Brain microvascular endothelial cell (primary cell): ENCODE measurements around the gene LY6G6F.

Experiments used
- DNase-seq: peaks from one replicate; pipeline ENCODE4 v3.0.0-alpha.2; 2020
- H3K27ac ChIP-seq: fragments of 250-450 bp; sonication (Bioruptor Pico); 2 replicates; pipeline ENCODE4 v1.5.1; 2020; ENCODE audit warnings: mild to moderate bottlenecking, moderate library complexity
- H3K27me3 ChIP-seq: fragments of 250-450 bp; sonication (Bioruptor Pico); replicated peaks from 2 replicates; pipeline ENCODE4 v1.5.1; 2020; ENCODE audit warnings: mild to moderate bottlenecking
- H3K36me3 ChIP-seq: fragments of 250-450 bp; sonication (Bioruptor Pico); replicated peaks from 2 replicates; pipeline ENCODE4 v1.5.1; 2020; ENCODE audit warnings: mild to moderate bottlenecking
- H3K4me3 ChIP-seq: 2 replicates; pipeline ENCODE4 v1.5.1; 2011; ENCODE audit warnings: low read depth, mild to moderate bottlenecking, control low read depth, low read length, moderate library complexity
- in situ Hi-C: cut with HindIII; loops from 2 replicates; pipeline ENCODE4 v1.10.0; 2017; ENCODE audit warnings: low sequenced_read_pairs, low pct_ligation_motif_present
- TF ChIP-seq, protein P1 (sequence below): IDR thresholded peaks from 2 replicates; pipeline ENCODE4 v1.5.1; 2011; ENCODE audit warnings: low read depth, mild to moderate bottlenecking, moderate library complexity, low read length, control low read depth, inconsistent platforms; ENCODE audit errors: missing control alignments

Gene LY6G6F

GRCh38 chr6:31732029-31732428, 25.4 kb downstream of the LY6G6F start:
- DNase-seq, result no peak
- in situ Hi-C loops, result no loop called here
- TF ChIP-seq, protein P1, sequence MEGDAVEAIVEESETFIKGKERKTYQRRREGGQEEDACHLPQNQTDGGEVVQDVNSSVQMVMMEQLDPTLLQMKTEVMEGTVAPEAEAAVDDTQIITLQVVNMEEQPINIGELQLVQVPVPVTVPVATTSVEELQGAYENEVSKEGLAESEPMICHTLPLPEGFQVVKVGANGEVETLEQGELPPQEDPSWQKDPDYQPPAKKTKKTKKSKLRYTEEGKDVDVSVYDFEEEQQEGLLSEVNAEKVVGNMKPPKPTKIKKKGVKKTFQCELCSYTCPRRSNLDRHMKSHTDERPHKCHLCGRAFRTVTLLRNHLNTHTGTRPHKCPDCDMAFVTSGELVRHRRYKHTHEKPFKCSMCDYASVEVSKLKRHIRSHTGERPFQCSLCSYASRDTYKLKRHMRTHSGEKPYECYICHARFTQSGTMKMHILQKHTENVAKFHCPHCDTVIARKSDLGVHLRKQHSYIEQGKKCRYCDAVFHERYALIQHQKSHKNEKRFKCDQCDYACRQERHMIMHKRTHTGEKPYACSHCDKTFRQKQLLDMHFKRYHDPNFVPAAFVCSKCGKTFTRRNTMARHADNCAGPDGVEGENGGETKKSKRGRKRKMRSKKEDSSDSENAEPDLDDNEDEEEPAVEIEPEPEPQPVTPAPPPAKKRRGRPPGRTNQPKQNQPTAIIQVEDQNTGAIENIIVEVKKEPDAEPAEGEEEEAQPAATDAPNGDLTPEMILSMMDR, result no peak
- H3K4me3 ChIP-seq, result no peak overlapping the region
- H3K27ac ChIP-seq, result no peak overlapping the region
- peaks cover 48% of the 10 kb centered on the region for H3K36me3 ChIP-seq
- H3K27me3 ChIP-seq, result no peaks in the 10 kb centered on the region

- DNase-seq, result no peak
- peaks cover 39% of the 10 kb centered on the region for H3K36me3 ChIP-seq
- peak overlapping the region; percentile 96 for H3K4me3 ChIP-seq
- in situ Hi-C loops, result no loop called here
- H3K27ac ChIP-seq, result no peak overlapping the region
- TF ChIP-seq, protein P1, result no peak
- no peaks in the 10 kb centered on the region for H3K27me3 ChIP-seq
Measured at GRCh38 chr6:31733734-31734133, 27.1 kb downstream of the LY6G6F start.

- Histone ChIP-seq H3K4me3 (peak overlapping the region; percentile 96), H3K27ac (peak overlapping the region; percentile 81), H3K27me3 (no peaks in the 10 kb centered on the region), H3K36me3 (peaks cover 39% of the 10 kb centered on the region)
- in situ Hi-C loops, result no loop called here
- TF ChIP-seq, protein P1, result no peak
- no peak for DNase-seq
Measured at GRCh38 chr6:31734247-31734820, 27.7 kb downstream of the LY6G6F start.

GRCh38 chr6:31734821-31735406, 28.2 kb downstream of the LY6G6F start:
- H3K27me3 ChIP-seq, result no peaks in the 10 kb centered on the region
- peak overlapping the region; percentile 96 for H3K4me3 ChIP-seq
- H3K36me3 ChIP-seq, result peaks cover 39% of the 10 kb centered on the region
- peak overlapping the region; percentile 81 for H3K27ac ChIP-seq
- TF ChIP-seq, protein P1, result no peak
- peak; percentile 50 for DNase-seq
- in situ Hi-C loops, result no loop called here

- in situ Hi-C loops, result no loop called here
- TF ChIP-seq, protein P1, result no peak
Measured at GRCh38 chr6:31736021-31736767, 29.5 kb downstream of the LY6G6F start, which contains the start of gene CLIC1. TSS of gene CLIC1 (minus strand) at chr6:31736530. CDS start at chr6:31736300, 230 bp downstream.

More at GRCh38 chr6:31736021-31736767, 29.5 kb downstream of the LY6G6F start, which contains the start of gene CLIC1:
- H3K4me3 ChIP-seq, result peak within 1 kb of the TSS; percentile 96
- peak within 1 kb of the TSS; percentile 81 for H3K27ac ChIP-seq
- peaks cover 33% of the 10 kb centered on the region for H3K36me3 ChIP-seq
- H3K27me3 ChIP-seq, result no peaks in the 10 kb centered on the region
- DNase-seq, result peak; percentile 78
